Measurements from ENCODE around the gene TRABD2A. TPM values are rescaled to one million over a fixed set of nuclear protein-coding genes. Genes with fewer than 3 reads are reported as not detected.

The TRABD2A gene
- total and polyA plus RNA-seq, 4 donors = 0.26 to 10.3 (median 0.55) TPM

GRCh38 chr2:84817239-84817655 lies 63.6 kb downstream of the TRABD2A start (continued):
- TF ChIP-seq TAF1 (conservative IDR thresholded peaks at IDR 0.05) = no peak
- no peak for TF ChIP-seq GABPA (IDR thresholded peaks at IDR 0.05 in 1 of 2, conservative IDR thresholded peaks at IDR 0.05 in 1 of 2)
- no peak for TF ChIP-seq JUND (IDR thresholded peaks at IDR 0.05)
- no peak for TF ChIP-seq FOXA1 (IDR thresholded peaks at IDR 0.05)
- TF ChIP-seq NR2F2 (IDR thresholded peaks at IDR 0.05) = no peak

- H3K36me3 ChIP-seq (ENCODE audit: control insufficient read depth in 4 of 4, insufficient read depth in 3 of 4, low read depth in 1 of 4, low read length in 3 of 4) = no peaks in the 10 kb centered on the region
- H3K9ac ChIP-seq (ENCODE audit: low read depth in 1 of 2, low read length in 2 of 2) = no peak overlapping the region
- H3K9me3 ChIP-seq (ENCODE audit: control insufficient read depth in 4 of 4, low read length in 3 of 4) = no peaks in the 10 kb centered on the region
- H3K27ac ChIP-seq (ENCODE audit: low read depth in 1 of 2, low read length in 2 of 2) = no peak overlapping the region
- no peak for DNase-seq (ENCODE audit: low spot score)
- H3K4me1 ChIP-seq (ENCODE audit: control insufficient read depth in 4 of 4, insufficient read depth in 4 of 4, low read length in 3 of 4) = no peaks in the 10 kb centered on the region
- 93% methylated on average over 6 of the region's 6 CpGs for WGBS
- TF ChIP-seq SP1 (IDR thresholded peaks at IDR 0.05) = no peak
- no peak overlapping the region for H3K4me3 ChIP-seq (ENCODE audit: low read depth in 1 of 3, low read length in 3 of 3)
- H3K27me3 ChIP-seq (ENCODE audit: control insufficient read depth in 4 of 4, insufficient read depth in 4 of 4, low read length in 3 of 4) = no peaks in the 10 kb centered on the region
Measured at GRCh38 chr2:84816426-84817026, 64.4 kb downstream of the TRABD2A start.

DNA sequence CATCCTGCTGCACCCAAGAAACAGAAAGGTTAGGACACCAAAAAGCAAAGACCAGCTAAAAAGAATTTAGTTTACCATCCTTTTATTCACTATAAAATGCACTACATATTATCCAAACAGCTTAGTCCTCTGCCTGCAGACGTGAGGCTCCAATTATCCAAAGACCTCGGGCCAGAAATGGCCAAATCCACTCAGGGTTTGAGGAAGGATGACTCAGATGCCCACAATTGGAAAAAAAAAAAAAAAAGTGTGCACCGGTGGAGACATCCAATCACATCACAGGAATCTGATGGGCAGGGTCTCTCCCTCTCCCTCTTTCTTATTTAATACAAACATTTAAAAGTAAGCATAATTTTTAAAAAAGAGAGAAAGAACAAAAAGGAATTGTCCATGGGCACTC lies 65.7 kb downstream of the TRABD2A start:
- DNase-seq (ENCODE audit: low spot score) = no peak
- no peaks in the 10 kb centered on the region for H3K27me3 ChIP-seq (ENCODE audit: control insufficient read depth in 4 of 4, insufficient read depth in 4 of 4, low read length in 3 of 4)
- no peaks in the 10 kb centered on the region for H3K4me1 ChIP-seq (ENCODE audit: control insufficient read depth in 4 of 4, insufficient read depth in 4 of 4, low read length in 3 of 4)
- H3K27ac ChIP-seq (ENCODE audit: low read depth in 1 of 2, low read length in 2 of 2) = no peak overlapping the region
- no peaks in the 10 kb centered on the region for H3K9me3 ChIP-seq (ENCODE audit: control insufficient read depth in 4 of 4, low read length in 3 of 4)
- no peak overlapping the region for H3K4me3 ChIP-seq (ENCODE audit: low read depth in 1 of 3, low read length in 3 of 3)
- no peak for TF ChIP-seq ATF3 (IDR thresholded peaks at IDR 0.05)
- no peak for TF ChIP-seq JUND (IDR thresholded peaks at IDR 0.05)
- no peak for TF ChIP-seq ZBTB33 (IDR thresholded peaks at IDR 0.05)
- TF ChIP-seq SP1 (IDR thresholded peaks at IDR 0.05) = no peak
- H3K9ac ChIP-seq (ENCODE audit: low read depth in 1 of 2, low read length in 2 of 2) = no peak overlapping the region
- H3K36me3 ChIP-seq (ENCODE audit: control insufficient read depth in 4 of 4, insufficient read depth in 3 of 4, low read depth in 1 of 4, low read length in 3 of 4) = no peaks in the 10 kb centered on the region
- WGBS = 78% methylated on average over 3 of the region's 3 CpGs

GRCh38 chr2:84811839-84812431 lies 68.9 kb downstream of the TRABD2A start:
- Histone ChIP-seq H3K27ac (ENCODE audit: low read depth in 1 of 2, low read length in 2 of 2) (no peak overlapping the region), H3K9me3 (ENCODE audit: control insufficient read depth in 4 of 4, low read length in 3 of 4) (no peaks in the 10 kb centered on the region), H3K4me3 (ENCODE audit: low read depth in 1 of 3, low read length in 3 of 3) (no peak overlapping the region), H3K36me3 (ENCODE audit: control insufficient read depth in 4 of 4, insufficient read depth in 3 of 4, low read depth in 1 of 4, low read length in 3 of 4) (peaks cover 0 to 2% (median 0%) of the 10 kb centered on the region in 4 donors), H3K4me1 (ENCODE audit: control insufficient read depth in 4 of 4, insufficient read depth in 4 of 4, low read length in 3 of 4) (no peaks in the 10 kb centered on the region), H3K9ac (ENCODE audit: low read depth in 1 of 2, low read length in 2 of 2) (no peak overlapping the region), H3K27me3 (ENCODE audit: control insufficient read depth in 4 of 4, insufficient read depth in 4 of 4, low read length in 3 of 4) (no peaks in the 10 kb centered on the region)
- no peak for DNase-seq (ENCODE audit: low spot score)
- 94% methylated on average over 6 of the region's 6 CpGs for WGBS
- TF ChIP-seq HNF4A (conservative IDR thresholded peaks at IDR 0.05) (no peak), HNF4G (IDR thresholded peaks at IDR 0.05) (no peak), RAD21 (IDR thresholded peaks at IDR 0.05) (no peak), REST (IDR thresholded peaks at IDR 0.05) (no peak), JUND (IDR thresholded peaks at IDR 0.05) (no peak), ZBTB33 (IDR thresholded peaks at IDR 0.05) (no peak), MAX (IDR thresholded peaks at IDR 0.05) (no peak), EGR1 (IDR thresholded peaks at IDR 0.05; ENCODE audit: low read depth in 2 of 2) (no peak), YY1 (IDR thresholded peaks at IDR 0.05) (no peak), FOXA1 (IDR thresholded peaks at IDR 0.05) (no peak)

All from liver (tissue), 9 donors.